HS-5 (cell line): ENCODE data around the gene PLCZ1.
A peak's percentile ranks its signal among the peaks of the same experiment; 100 is the strongest.
"Not testable (repeated sequence)": the region's sequence is repeated elsewhere in the genome, so short reads cannot be mapped to it uniquely, and the experiment has no call there.

Source experiments
- DNase-seq: peaks from one replicate; pipeline ENCODE4 v3.0.0-alpha.2; 2012; ENCODE audit warnings: low read depth

The PLCZ1 gene, protein sequence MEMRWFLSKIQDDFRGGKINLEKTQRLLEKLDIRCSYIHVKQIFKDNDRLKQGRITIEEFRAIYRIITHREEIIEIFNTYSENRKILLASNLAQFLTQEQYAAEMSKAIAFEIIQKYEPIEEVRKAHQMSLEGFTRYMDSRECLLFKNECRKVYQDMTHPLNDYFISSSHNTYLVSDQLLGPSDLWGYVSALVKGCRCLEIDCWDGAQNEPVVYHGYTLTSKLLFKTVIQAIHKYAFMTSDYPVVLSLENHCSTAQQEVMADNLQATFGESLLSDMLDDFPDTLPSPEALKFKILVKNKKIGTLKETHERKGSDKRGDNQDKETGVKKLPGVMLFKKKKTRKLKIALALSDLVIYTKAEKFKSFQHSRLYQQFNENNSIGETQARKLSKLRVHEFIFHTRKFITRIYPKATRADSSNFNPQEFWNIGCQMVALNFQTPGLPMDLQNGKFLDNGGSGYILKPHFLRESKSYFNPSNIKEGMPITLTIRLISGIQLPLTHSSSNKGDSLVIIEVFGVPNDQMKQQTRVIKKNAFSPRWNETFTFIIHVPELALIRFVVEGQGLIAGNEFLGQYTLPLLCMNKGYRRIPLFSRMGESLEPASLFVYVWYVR

DNA sequence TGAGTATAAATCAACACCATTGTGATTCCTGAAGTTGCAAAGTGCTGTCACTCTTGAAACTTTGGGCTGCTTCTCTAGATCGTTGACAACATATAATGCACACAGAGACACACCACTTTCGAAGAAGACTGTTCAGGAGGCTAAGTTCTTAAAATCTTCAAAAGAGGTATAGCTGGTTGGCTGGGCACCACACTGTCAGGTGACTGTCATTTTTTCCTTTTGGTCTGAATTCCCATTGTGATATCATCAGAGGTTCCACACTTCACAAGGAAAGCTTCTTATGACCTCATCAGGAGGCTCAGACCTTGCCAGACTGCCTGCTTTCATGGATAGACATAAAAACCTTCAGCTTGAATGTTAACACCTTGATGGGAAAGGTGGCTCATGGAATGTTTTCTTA lies at the start of gene PLCZ1, which contains the start of gene CAPZA3:
Gene PLCZ1, minus strand, starts transcription at position 194 of the 400 bp plus-strand sequence. CDS start 641 bp downstream, outside the sequence.
Gene CAPZA3, plus strand, starts transcription at position 301 of the 400 bp plus-strand sequence. CDS start 150 bp downstream, outside the sequence.
- no peak for DNase-seq

DNA sequence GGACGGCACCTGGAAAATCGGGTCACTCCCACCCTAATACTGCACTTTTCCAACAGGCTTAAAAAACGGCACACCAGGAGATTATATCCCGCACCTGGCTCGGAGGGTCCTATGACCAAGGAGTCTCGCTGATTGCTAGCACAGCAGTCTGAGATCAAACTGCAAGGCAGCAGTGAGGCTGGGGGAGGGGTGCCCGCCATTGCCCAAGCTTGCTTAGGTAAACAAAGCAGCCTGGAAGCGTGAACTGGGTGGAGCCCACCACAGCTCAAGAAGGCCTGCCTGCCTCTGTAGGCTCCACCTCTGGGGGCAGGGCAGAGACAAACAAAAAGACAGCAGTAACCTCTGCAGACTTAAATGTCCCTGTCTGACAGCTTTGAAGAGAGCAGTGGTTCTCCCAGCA lies 47.7 kb upstream of the PLCZ1 start:
- DNase-seq = not testable (repeated sequence)

DNA sequence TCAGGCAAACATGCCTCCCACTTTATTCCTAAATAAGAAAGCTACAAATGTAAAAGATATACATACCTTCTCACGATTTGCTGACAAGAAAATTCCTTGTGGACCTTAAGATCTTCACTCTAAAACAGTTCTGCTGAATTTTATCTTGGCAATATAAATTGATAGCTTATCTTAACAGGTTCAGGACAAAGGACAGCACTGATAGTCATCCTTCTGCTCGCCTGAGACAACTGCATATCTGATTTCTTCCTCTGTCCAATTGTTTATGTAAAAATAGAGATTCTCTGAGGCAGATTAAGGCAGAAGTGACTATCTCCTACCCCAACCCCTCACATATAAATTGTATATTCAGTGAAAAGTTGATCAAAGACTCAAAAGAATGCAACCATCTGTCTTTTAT lies 45.0 kb upstream of the PLCZ1 start:
- DNase-seq = no peak

DNA sequence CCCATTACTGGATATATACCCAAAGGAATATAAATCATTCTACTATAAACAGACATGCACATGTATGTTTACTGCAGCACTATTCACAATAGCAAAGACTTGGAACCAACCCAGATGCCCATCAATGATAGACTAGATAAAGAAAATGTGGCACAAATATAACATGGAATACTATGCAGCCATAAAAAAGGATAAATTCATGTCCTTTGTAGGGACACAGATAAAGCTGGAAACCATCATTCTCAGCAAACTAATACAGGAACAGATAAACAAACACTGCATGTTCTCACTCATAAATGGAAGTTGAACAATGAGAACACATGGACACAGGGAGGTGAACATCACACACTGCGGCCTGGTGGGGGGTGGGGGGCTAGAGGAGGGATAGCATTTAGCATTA lies 28.7 kb upstream of the PLCZ1 start:
- not testable (repeated sequence) for DNase-seq

DNA sequence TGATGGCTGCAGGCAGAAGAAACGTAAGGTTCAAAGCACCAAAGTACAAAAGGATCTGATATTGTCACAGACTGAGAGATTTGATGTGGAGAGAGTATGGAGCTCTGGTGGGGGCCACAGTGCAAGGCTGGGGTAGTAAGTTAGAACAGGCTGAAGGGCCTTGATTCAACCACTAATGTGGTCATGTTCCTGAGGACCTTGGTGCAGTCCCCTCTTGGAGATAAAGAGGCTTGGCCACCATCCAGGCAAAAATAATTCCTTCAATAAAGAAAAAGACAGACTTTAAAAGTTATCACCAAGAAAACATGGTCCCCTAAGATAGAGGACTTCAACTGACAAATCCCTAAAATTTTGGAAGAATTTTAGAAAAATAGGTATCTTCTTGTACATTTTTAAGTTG lies 17.5 kb upstream of the PLCZ1 start:
- DNase-seq = no peak

DNA sequence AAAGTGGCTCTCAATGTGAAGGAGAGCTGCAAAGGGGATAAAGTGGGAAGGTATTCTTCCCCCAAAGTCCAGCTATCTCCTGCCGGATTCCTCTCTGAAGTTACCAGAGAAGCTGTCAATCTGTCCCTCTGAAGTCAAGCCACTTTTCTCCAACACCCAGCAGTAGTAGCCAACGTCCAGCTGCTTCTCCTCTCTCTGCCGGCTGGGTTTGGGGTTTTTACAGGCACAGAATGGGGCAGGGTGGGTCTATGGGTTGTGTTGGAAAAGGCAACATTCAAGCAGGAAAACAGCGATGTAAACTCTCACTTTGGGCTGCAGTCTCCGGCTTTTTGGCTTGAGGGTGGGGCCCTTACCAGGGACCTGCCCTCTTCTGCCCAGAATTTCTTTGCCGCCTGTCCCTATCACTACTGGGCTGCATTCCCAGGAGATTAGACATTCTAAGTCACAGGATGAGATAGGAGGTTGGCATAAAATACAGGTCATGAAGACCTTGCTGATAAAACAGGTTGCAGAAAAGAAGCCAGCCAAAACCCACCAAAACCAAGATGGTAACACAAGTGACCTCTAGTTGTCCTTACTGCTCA lies 16.4 kb upstream of the PLCZ1 start:
- DNase-seq = no peak

DNA sequence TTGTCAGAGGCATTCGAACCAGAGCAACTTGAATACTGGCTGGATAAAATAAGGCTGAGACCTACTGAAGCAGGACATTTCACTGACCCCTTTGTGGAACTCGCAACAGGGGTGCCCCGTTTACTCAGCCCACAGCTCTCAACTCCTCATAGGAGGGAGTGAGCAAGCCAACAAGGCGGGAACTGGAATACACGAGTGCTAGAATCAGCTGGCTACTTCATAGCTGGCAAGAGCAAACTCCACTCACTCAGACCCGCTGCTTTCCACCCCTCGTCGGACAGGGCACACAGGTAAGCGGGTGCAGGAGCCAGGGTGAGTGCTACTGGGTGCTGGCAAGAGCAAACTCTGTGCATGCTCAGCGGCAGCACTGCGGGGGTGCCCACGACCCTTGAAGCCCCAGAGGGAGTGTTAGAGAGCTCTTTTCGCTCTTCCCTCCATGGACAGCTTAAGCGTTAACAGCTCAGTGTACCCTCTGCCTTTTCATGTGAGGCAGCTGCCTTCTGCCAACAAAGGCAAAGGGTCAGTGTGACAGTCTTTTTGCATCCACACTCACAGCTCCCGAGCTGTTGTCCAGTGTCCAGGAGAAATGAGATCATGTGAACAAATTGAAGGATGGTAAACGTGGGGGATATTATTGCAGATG lies 15.8 kb upstream of the PLCZ1 start:
- no peak for DNase-seq

DNA sequence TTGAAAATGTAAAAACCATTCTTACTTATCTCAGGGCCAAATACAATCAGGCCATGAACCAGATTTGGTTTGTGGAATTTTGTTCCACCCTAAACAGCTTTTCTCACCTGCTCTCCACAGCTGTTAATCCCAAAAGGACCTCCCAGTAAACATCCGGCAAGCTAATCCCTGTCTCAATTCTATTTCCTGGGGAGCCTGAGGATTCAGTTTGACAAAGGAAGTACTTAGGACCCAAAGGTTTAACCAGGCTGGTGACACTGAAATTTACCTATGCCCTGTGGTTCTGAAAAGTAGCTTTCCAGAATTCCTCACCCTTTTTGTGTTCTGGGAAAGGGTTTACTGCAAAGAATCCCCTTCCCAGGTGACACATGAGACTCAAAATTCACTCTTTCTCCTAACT lies 15.1 kb upstream of the PLCZ1 start:
- DNase-seq = no peak

DNA sequence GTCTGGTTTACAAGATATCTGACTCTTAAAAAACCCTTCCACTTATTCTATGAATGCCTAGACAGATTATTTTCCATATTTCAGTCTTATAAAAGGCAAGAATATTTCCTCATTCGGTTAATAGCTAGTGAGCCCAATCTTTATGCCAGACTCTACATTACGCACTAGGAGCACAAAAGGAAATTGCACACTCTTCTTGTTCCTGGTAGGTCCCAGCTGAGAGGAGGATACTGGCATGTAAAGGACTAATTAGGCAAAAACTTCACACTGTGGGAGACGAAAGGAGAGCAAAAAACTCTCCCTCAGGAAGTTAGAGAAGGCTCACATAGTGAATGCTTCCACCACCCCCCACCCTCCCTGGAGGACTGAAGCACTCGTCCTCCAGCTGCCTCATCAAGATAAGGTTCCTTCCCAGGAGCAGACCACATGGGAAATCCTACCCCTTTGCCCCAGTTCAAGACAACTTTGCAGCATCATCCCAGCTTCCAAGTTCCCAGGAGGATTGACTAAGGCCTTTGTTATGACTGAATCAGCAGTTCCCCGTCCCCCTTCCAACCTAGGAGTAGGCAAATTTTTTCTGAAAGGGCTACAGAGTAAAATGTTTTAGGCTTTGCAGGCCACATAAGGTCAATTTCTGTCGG lies 14.6 kb upstream of the PLCZ1 start:
- DNase-seq = peak; percentile 94

DNA sequence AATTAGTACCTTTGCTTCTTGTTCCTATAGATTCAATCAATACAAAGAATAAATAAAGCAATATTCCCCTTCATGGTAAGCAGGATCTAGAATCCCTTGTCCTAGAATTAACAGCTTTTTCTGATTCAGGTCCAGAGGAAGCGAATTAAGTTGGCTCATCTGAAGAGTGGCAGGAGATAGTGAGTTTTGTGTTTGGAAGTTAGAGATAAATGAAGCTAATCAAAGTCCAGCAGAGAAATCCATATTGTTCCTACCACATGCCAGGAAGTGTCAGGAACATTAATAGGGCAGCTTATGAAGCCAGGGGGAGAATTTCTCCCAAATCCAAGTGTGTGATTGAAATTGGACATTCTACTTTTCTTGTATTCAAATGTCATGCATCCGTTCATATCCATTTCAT lies 14.1 kb upstream of the PLCZ1 start:
- DNase-seq = no peak

DNA sequence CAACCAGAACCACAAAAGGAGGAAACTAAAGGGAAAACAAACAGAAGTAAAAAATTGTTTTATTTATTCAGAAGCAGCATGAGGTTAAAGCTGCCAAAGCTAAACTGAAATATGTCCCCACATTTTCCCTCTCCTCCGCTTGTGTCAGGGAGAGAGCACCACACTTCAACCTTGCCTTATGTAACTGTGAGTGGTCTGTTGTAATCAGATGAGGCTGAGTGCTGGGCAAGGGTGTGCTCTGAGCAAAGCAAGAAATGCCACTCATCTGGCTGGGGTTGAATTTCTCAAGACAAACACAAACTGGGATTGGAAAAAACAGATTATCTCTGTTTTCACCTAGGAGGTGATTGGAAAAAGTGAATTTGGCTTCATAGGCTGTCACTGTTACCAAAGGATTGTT lies 12.3 kb upstream of the PLCZ1 start:
- DNase-seq = no peak

DNA sequence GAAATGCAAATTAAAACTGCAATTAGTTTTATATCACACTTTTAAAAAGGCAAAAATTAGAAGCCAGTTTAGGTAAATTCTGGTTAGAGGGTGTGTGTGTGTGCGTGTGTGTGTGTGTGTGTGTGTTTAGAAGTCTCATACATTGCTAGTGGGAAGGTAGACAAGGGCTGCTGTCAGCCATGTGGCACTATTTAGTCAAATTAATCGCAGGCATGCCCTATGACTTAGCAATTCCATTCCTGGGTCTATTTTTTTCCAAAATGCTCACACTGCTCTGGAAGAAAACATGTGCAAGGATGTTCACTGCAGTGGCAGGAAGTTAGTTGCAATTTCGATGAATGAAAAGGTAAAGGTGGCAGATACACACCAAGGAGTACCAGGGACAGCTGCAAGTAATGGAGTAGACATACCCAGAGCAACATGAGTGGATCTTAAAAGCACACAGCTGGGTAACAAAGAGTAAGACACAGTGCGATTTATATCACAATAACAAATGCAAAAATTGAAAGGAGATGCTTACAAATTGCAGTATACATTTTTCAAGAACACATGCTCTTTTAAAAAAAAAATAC lies 11.7 kb upstream of the PLCZ1 start:
- DNase-seq = no peak

DNA sequence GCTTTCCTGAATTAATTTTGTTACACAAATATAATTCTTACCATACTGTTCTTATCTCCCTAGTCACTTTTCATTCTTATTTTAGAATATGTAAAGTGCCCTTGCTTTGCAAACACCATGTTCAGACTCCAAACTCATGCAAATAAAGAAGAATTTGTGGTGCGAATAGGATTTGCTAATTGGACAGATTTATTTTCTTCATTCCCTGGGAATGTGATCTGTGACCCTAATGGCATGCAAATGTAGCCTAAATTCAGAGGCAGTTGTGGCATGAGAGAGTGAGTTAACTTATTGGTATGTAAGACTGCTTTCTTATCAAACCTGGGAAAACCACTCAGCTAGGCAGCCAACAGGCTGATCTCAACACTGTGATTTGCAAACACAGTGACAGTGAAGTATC lies 10.1 kb upstream of the PLCZ1 start:
- DNase-seq = peak; percentile 92

DNA sequence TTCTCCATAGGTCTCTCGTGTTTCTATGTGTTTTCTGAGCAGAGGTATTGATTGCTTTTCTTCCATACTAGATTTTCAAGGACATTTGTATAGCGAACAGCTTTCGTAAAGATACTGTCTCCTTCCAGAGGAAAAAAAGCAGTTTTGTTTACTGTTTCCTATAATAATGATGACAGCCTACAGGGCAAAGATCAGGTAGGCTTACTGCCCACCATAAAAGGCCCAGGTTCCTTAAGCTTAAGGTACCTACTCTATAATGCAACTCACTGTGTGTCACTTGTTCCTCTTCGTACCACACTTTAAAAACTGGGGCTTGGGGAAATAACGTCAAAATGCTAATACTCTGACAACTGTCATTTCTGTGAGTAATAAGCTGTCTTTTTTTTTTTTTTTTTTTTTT lies 6.7 kb downstream of the PLCZ1 start:
- DNase-seq = no peak

DNA sequence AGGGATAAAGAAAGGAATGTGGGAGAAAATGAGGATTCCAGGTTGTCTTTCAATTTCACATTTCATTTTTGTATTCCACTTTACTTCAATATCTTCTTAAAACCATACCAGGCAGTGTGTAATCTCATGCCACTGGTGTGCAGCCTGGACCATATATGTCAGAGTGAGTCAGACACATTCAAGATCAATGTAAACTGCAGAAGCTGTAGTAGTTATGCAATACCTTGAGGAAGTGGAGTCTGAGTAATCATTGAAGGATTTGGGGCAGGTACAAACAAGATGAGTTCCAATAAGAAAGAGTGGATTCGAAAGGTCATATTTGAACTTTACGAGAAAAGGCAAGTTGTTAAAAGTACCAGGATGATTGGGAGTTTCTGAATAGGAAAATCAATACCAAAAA lies 14.1 kb downstream of the PLCZ1 start:
- DNase-seq = peak; percentile 87

DNA sequence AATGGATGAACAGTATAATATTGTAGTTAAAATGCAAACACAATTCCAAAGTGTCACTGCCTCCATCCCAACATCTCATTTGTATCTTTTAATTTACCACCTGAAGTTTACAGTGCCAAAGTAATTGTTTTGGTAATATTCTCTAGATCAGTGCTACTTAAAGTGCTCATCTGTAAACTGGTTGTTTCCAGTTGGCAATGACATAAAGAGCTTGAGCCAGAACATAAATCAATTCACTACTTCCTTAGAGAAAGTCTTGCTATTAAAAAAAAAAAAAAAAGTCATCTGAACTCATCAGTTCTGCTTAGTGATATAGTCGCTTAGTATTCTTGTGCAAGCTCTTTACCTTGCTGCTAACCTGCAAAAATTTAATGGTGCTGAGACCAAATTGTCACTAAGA lies 16.4 kb downstream of the PLCZ1 start:
- DNase-seq = no peak

DNA sequence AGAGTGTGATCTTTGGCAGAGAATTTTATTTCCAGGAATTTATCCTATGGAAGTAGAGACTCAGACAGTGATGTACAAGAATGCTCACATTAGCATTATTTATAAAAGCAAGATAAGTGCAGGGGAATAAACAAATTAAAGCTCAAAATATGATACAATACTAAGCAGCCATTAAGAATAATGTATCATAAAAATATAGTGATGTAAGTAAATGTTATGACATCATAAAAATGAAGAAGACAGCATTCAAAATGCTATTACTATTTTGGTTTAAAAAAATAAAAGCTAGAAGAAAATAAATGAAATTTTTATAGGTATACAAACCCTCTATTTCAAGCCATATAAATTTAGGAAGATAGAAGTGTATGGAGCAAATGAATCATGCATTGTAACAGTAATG lies 17.1 kb downstream of the PLCZ1 start:
- no peak for DNase-seq

DNA sequence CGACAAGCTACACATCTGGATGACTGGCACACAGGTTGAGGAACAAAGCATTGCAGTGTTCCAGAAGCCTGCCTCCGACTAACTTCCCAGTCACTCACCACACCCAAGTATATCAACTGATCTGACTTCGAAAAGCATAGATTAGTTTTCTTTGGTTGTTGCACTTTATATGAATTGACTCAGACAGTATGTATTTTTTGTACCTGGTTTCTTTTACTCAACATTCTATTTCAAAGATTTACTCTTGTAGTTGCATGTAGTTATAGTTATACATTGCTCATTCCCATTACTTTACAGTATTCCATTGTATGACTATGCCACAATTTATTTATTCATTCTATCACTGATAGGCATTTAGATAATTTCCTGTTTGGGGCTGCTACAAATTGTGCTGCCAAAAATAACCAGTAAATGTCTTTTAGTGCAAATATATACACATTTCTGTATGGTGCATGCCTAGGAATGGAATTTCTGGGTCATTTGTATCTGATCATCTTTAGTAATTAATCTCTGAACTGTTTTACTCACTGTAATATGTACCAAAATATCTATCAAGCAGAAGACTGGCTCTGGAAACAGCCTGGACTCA lies 17.8 kb downstream of the PLCZ1 start:
- DNase-seq = no peak

DNA sequence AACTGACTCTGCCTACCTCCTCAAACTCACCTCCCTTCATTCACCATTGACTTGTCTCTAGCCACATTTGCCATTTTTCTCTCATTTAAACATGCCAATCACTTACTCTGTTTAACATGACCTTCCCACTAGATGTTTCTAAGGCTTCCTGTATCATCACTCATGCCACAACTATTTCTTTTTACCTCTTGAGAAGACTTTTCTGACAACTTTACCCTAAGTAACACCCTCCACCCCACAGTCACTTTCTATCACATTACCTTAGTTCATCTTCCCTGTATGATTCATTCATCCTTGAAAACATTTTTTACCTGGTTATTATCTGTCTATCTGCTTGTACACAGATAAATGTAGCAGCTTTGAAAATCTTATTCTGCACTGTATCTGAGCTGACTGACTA lies 19.4 kb downstream of the PLCZ1 start:
- DNase-seq = no peak

DNA sequence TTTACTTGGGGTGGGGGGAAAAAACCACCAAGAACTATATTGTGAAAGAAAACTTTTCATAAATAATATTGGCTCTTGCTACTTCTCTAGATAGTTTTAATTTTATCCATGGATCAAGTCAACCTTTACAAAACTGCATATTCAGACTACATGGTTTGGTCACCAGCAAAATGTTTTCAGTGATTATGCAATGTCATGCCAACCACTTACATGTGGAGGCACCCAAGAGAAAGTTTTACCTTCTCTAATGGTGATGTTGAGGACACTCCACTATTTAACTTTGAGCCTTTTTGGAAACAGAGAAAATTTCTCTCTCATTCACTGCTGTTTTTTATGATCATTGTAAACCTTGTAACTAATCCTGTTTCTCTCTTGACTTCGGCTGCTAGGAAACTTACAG lies 21.6 kb downstream of the PLCZ1 start:
- DNase-seq = no peak

DNA sequence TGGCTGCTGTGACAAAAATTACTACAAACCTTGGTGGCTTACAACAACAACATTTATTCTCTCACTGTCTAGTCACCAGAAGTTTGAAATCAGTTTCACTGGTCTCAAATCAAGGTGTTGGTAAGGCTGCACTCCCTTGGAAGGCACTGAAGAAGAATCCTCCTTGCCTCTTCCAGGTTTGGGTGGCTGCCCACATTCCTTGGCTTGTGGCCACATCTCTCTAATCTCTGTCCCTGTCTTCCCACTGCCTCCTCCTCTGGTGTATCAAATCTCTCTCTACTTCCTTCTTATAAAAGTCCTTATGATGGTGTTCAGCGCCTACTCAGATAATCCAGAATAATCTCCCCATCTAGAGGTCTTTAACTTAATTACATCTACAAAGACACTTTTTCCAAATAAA lies 31.0 kb downstream of the PLCZ1 start:
- no peak for DNase-seq

DNA sequence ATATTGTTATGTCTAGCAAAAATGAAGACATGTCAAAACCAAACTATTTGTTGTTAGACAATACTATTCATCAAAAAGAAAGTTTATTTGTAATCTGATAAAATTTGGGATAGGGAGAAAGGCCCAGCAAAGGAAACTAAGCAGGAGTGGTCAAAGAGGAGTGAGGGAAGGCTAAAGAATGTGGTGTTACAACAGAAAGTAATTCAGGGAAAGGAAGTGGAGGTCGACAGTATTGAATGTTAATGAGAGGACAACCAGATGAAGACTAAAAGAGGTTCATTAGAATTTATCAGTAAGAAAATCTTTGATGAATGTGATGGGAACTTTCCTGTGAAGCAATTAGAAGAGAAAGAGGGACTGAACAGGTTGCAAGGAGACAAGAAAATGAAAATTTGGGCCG lies 33.9 kb downstream of the PLCZ1 start:
- DNase-seq = no peak
